Endothelial cell of umbilical vein (primary cell): ENCODE measurements around the gene TEX44. TPM values are rescaled to one million over a fixed set of nuclear protein-coding genes. Genes with fewer than 3 reads are reported as not detected.

Source experiments
- Bru-seq: library from RNA; stranded (reverse); fragments of 400-500 nt; gene quantifications from one replicate; lab custom pipeline; 2021; lab: Mats Ljungman, UMichigan
- BruChase-seq, 2 experiments: library from RNA; stranded (reverse); fragments of 400-500 nt; gene quantifications; one replicate each; lab custom pipeline; 2021; lab: Mats Ljungman, UMichigan
- BruUV-seq: library from RNA; stranded (reverse); fragments of 400-500 nt; replicated peaks from 2 replicates; lab custom pipeline; 2021; lab: Mats Ljungman, UMichigan
- CTCF ChIA-PET: fragments of 300-600, 350-600 bp; sonication (Branson Sonifier 250); formaldehyde crosslinking; loops from one replicate; lab custom pipeline; 2021; ENCODE audit warnings: antibody characterized with exemption, inconsistent platforms; lab: Charles Lee
- POLR2A ChIA-PET: fragments of 300-600, 350-600 bp; sonication (Branson Sonifier 250); formaldehyde crosslinking; loops from one replicate; lab custom pipeline; 2021; ENCODE audit warnings: antibody characterized with exemption, inconsistent platforms; lab: Charles Lee
- DNase-seq: peaks from one replicate; pipeline ENCODE4 v3.0.0-alpha.2; 2011; ENCODE audit warnings: low read depth, low spot score
- FAIRE-seq: peaks from 2 replicates; lab custom pipeline; 2011; peaks lifted over from hg19 to GRCh38; lab: Jason Lieb, UNC
- H2AFZ ChIP-seq: 2 replicates; pipeline ENCODE4 v1.6.0; 2012; ENCODE audit warnings: low read depth, low read length, control low read depth, inconsistent platforms
- H3K27ac ChIP-seq: 2 replicates; pipeline ENCODE4 v1.5.1; 2011; ENCODE audit warnings: low read depth, mild to moderate bottlenecking, control low read depth, low read length, moderate library complexity; ENCODE audit not compliant: insufficient read depth
- H3K27me3 ChIP-seq, 2 experiments: 2 replicates each; pipeline versions ENCODE4 v1.6.0 to v1.6.1; 2011; ENCODE audit warnings: low read length in 2 of 2, mixed read lengths in 1 of 2; ENCODE audit not compliant: control insufficient read depth in 2 of 2, insufficient read depth in 2 of 2
- H3K36me3 ChIP-seq, 2 experiments: 2 replicates in 1 of 2; 3 replicates in 1 of 2; pipeline ENCODE4 v1.5.1; 2011; ENCODE audit warnings: low read length in 2 of 2, mild to moderate bottlenecking in 1 of 2, moderate library complexity in 1 of 2; ENCODE audit not compliant: control insufficient read depth in 2 of 2, insufficient read depth in 2 of 2; ENCODE audit errors: extremely low read depth in 1 of 2
- H3K4me1 ChIP-seq: 3 replicates; pipeline ENCODE4 v1.5.1; 2011; ENCODE audit warnings: mild to moderate bottlenecking, low read length; ENCODE audit not compliant: control insufficient read depth, insufficient read depth; ENCODE audit errors: extremely low read depth
- H3K4me2 ChIP-seq: 2 replicates; pipeline ENCODE4 v1.6.1; 2011; ENCODE audit warnings: low read length, control low read depth, mixed read lengths; ENCODE audit not compliant: insufficient read depth
- H3K4me3 ChIP-seq, 3 experiments: fragments of 200-600 bp in 1 of 3; sonication (generic), shearing (Covaris generic) in 1 of 3; replicated peaks in 1 of 3; 2 replicates each; pipeline ENCODE4 v1.5.1; 2011 to 2016; ENCODE audit warnings: control low read depth in 3 of 3, low read length in 3 of 3, mild to moderate bottlenecking in 2 of 3, inconsistent platforms in 1 of 3, low read depth in 1 of 3, moderate library complexity in 1 of 3; ENCODE audit not compliant: insufficient read depth in 1 of 3
- H3K79me2 ChIP-seq: 2 replicates; pipeline ENCODE4 v1.6.0; 2012; ENCODE audit warnings: low read length, inconsistent platforms; ENCODE audit not compliant: control insufficient read depth, insufficient read depth
- H3K9ac ChIP-seq: replicated peaks from 2 replicates; pipeline ENCODE3; 2011; ENCODE audit warnings: low read length, control low read depth; ENCODE audit not compliant: insufficient read depth; ENCODE audit errors: extremely low read depth
- H3K9me1 ChIP-seq: replicated peaks from 3 replicates; pipeline ENCODE4 v1.6.0; 2011; ENCODE audit warnings: mild to moderate bottlenecking, low read length; ENCODE audit not compliant: control insufficient read depth, insufficient read depth; ENCODE audit errors: extremely low read depth
- H3K9me3 ChIP-seq: replicated peaks from 2 replicates; pipeline ENCODE4 v1.5.1; 2012; ENCODE audit warnings: low read length, inconsistent platforms; ENCODE audit not compliant: control insufficient read depth, insufficient read depth
- H4K20me1 ChIP-seq: replicated peaks from 2 replicates; pipeline ENCODE3; 2011; ENCODE audit warnings: mild to moderate bottlenecking, low read length; ENCODE audit not compliant: control insufficient read depth, insufficient read depth; ENCODE audit errors: extremely low read depth
- CTCF ChIP-seq, 2 donors: IDR thresholded peaks; 1 replicate in 1 of 2; 2 replicates in 1 of 2; pipeline ENCODE4 v1.5.1; 2011; ENCODE audit warnings: low read length in 2 of 2, mild to moderate bottlenecking in 2 of 2, moderate library complexity in 2 of 2, control low read depth in 1 of 2, inconsistent platforms in 1 of 2, low read depth in 1 of 2; ENCODE audit not compliant: insufficient read depth in 1 of 2; ENCODE audit errors: extremely low read depth in 1 of 2
- EZH2 ChIP-seq: IDR thresholded peaks from 2 replicates; pipeline ENCODE4 v1.6.1; 2012; ENCODE audit warnings: borderline replicate concordance, low read depth, mild to moderate bottlenecking, moderate library complexity, low read length, inconsistent platforms; ENCODE audit not compliant: severe bottlenecking
- FOS ChIP-seq: IDR thresholded peaks from 2 replicates; pipeline ENCODE4 v1.6.1; 2011; ENCODE audit warnings: mild to moderate bottlenecking, low read length, moderate library complexity, borderline replicate concordance; ENCODE audit not compliant: insufficient read depth
- GATA2 ChIP-seq: IDR thresholded peaks from 2 replicates; pipeline ENCODE4 v1.7.0; 2011; ENCODE audit warnings: low read depth, mild to moderate bottlenecking, moderate library complexity, mixed read lengths, low read length; ENCODE audit not compliant: insufficient read length, insufficient read depth
- JUN ChIP-seq: IDR thresholded peaks from 2 replicates; pipeline ENCODE4 v1.6.1; 2011; ENCODE audit warnings: borderline replicate concordance, low read depth; ENCODE audit not compliant: insufficient read length, insufficient read depth
- MAX ChIP-seq: IDR thresholded peaks from 2 replicates; pipeline ENCODE4 v1.6.1; 2011; ENCODE audit not compliant: insufficient read depth, insufficient read length
- MYC ChIP-seq: IDR thresholded peaks from one replicate; pipeline ENCODE4 v1.6.1; 2011; ENCODE audit warnings: mild to moderate bottlenecking, low read depth, low read length
- POLR2A ChIP-seq: IDR thresholded peaks from 2 replicates; pipeline ENCODE4 v1.6.1; 2012; ENCODE audit warnings: low read depth, mild to moderate bottlenecking, control low read depth, low read length
- POLR2AphosphoS5 ChIP-seq: IDR thresholded peaks from 2 replicates; pipeline ENCODE4 v1.6.1; 2012; ENCODE audit warnings: low read depth, mild to moderate bottlenecking, control low read depth, low read length, moderate library complexity; ENCODE audit not compliant: insufficient read depth
- dilution Hi-C: fragments of 300-500 bp; cut with MboI; formaldehyde crosslinking; loops from one replicate; pipeline ENCODE4 v1.15.0; 2019; ENCODE audit warnings: low sequenced_read_pairs; ENCODE audit not compliant: extremely low pct_ligation_motif_present
- intact Hi-C: fragments of 100-400 bp; cut with micrococcal nuclease; formaldehyde crosslinking; loops from one replicate; pipeline ENCODE4 v1.10.0; 2022
- long read RNA-seq: library from polyadenylated mRNA; stranded (forward); transcript quantifications from one replicate; pipeline ENCODE4 v2.0.0, GENCODE V29; 2021
- polyA minus RNA-seq, 3 experiments: library from RNA; depleted of rRNA, polyadenylated mRNA; stranded (reverse); fragments of >200 nt; gene quantifications; 1 replicate in 1 of 3; 2 replicates in 2 of 3; pipeline ENCODE4 v1.2.3, GENCODE V29; 2011
- polyA plus RNA-seq, 4 experiments: library from polyadenylated mRNA; depleted of rRNA in 3 of 4; stranded (reverse) in 3 of 4; unstranded in 1 of 4; fragments of >200 nt; gene quantifications; 2 replicates each; pipeline versions ENCODE4 v1.2.1 to v1.2.3, GENCODE V29; 2011 to 2012; ENCODE audit warnings: missing spikeins in 1 of 4
- total RNA-seq: library from RNA; stranded (reverse); gene quantifications from 2 replicates; pipeline ENCODE4 v1.2.3, GENCODE V29; 2021

TEX44 gene
- total RNA-seq (not detected in 2 replicates), polyA plus RNA-seq (not detected in 2 replicates), polyA minus RNA-seq (not detected in 2 replicates), Bru-seq, nascent RNA (not detected), BruChase-seq, experiment 1, labeled RNA remaining after a 6-hour chase (not detected), BruChase-seq, experiment 2, labeled RNA remaining after a 2-hour chase (not detected)
- polyA plus RNA-seq (2011; cell fraction: cytosol; rRNA removed) = not detected in 2 replicates
- polyA plus RNA-seq (2011; cell fraction: nucleus; rRNA removed) = not detected in 2 replicates
- not detected in 2 replicates for polyA plus RNA-seq (2012)
- polyA minus RNA-seq (2011; cell fraction: cytosol; rRNA and poly(A)+ RNA removed) = not detected
- polyA minus RNA-seq (2011; cell fraction: nucleus; rRNA and poly(A)+ RNA removed) = not detected in 2 replicates
- long read RNA-seq = 0 reads

GRCh38 chr2:231592636-231593145 is at the start of gene TEX44:
Gene TEX44, plus strand, starts transcription at chr2:231592864. Its CDS starts 88 bp downstream, at chr2:231592952.
- ChIA-PET POLR2A (interaction anchor here (2.0 kb wide), 1 partner anchor 12 kb away, joined by 4 read pairs; no protein-coding TSS in a partner anchor), CTCF (interaction anchor here (0.8 to 3.4 kb wide), 3 partner anchors 9 to 29 kb away, joined by 3 to 22 read pairs (median 5); no protein-coding TSS in a partner anchor)
- H3K4me3 ChIP-seq = no peak within 1 kb of the TSS
- peaks cover 4 to 5% of the 10 kb centered on the region in 2 experiments for H3K27me3 ChIP-seq
- H4K20me1 ChIP-seq = no peaks in the 10 kb centered on the region
- TF ChIP-seq GATA2 = no peak
- TF ChIP-seq MYC = no peak
- TF ChIP-seq JUN = no peak
- H3K9me3 ChIP-seq = no peaks in the 10 kb centered on the region
- no TSS peak for BruUV-seq
- no peak within 1 kb of the TSS for H3K9ac ChIP-seq
- no peaks in the 10 kb centered on the region for H3K4me1 ChIP-seq
- no peak within 1 kb of the TSS for H3K4me2 ChIP-seq
- no peaks in the 10 kb centered on the region for H3K79me2 ChIP-seq
- no peak within 1 kb of the TSS for H2AFZ ChIP-seq
- H3K9me1 ChIP-seq = no peaks in the 10 kb centered on the region
- dilution Hi-C loops = no loop called here
- H3K27ac ChIP-seq = no peak within 1 kb of the TSS
- H3K36me3 ChIP-seq = no peaks in the 10 kb centered on the region
- intact Hi-C loops = no loop called here
- FAIRE-seq (no peak), DNase-seq (no peak)

- ChIA-PET CTCF (interaction anchor here (0.8 to 1.7 kb wide), 5 partner anchors 10 to 28 kb away, joined by 3 to 5 read pairs (median 4); partner anchors contain the start of gene NMUR1), POLR2A (no interaction called here)
- H3K9me1 ChIP-seq = no peaks in the 10 kb centered on the region
- no peak for TF ChIP-seq POLR2A
- no peak for TF ChIP-seq JUN
- no peak for TF ChIP-seq CTCF (IDR thresholded peaks at IDR 0.05; ENCODE audit: extremely low read depth in 1 of 2, insufficient read depth in 1 of 2, low read depth in 1 of 2, low read length in 2 of 2)
- TF ChIP-seq MAX = no peak
- peak; percentile 36 for TF ChIP-seq GATA2
- no peak for TF ChIP-seq EZH2
- no peak for TF ChIP-seq MYC
- peak; percentile 60 for TF ChIP-seq POLR2AphosphoS5
- TF ChIP-seq FOS = peak; percentile 41
- no TSS peak for BruUV-seq
- no peaks in the 10 kb centered on the region for H3K79me2 ChIP-seq
- FAIRE-seq = peak; percentile 49
- no peak overlapping the region for H3K4me3 ChIP-seq
- H4K20me1 ChIP-seq = no peaks in the 10 kb centered on the region
- H3K4me2 ChIP-seq = no peak overlapping the region
- no peak overlapping the region for H3K9ac ChIP-seq
- peak; percentile 35 for DNase-seq
- H3K27me3 ChIP-seq = peaks cover 0 to 4% of the 10 kb centered on the region in 2 experiments
- no peaks in the 10 kb centered on the region for H3K36me3 ChIP-seq
- peak overlapping the region; percentile 58 for H2AFZ ChIP-seq
- H3K27ac ChIP-seq = no peak overlapping the region
- dilution Hi-C loops = no loop called here
- H3K4me1 ChIP-seq = peaks cover 4% of the 10 kb centered on the region
- no peaks in the 10 kb centered on the region for H3K9me3 ChIP-seq
- intact Hi-C loops = no loop called here
These were observed 47.4 kb upstream of the TEX44 start for GRCh38 chr2:231545105-231545902.
